WTC11 (cell line): Measurements from ENCODE around the gene SLC22A7. TPM values are rescaled to one million over a fixed set of nuclear protein-coding genes. Genes with fewer than 3 reads are reported as not detected.

Experiments
- ATAC-seq: fragments of 200-7000 bp; cut with Tn5 transposase; 2 replicates; pipeline ENCODE4 v1.10.0; 2021; ENCODE audit warnings: mild to moderate bottlenecking, moderate library complexity
- CTCF ChIA-PET: fragments of 300-600 bp; sonication (Branson Sonifier 250); formaldehyde crosslinking; loops from one replicate; lab custom pipeline; 2021; ENCODE audit warnings: antibody characterized with exemption; lab: Charles Lee
- POLR2A ChIA-PET: fragments of 350-600 bp; sonication (Branson Sonifier 250); formaldehyde crosslinking; loops from one replicate; lab custom pipeline; 2021; ENCODE audit warnings: antibody characterized with exemption; lab: Charles Lee
- DNase-seq: peaks from one replicate; pipeline ENCODE4 v3.0.0; 2021; ENCODE audit warnings: low spot score
- H3K27ac Mint-ChIP-seq: 2 replicates; pipeline ENCODE4 v1.8.0; 2021; ENCODE audit warnings: mixed read lengths
- H3K27me3 Mint-ChIP-seq: 2 replicates; pipeline ENCODE4 v1.8.0; 2021; ENCODE audit warnings: low read depth, mild to moderate bottlenecking, moderate library complexity, mixed read lengths
- H3K36me3 Mint-ChIP-seq: 2 replicates; pipeline ENCODE4 v1.8.0; 2021; ENCODE audit warnings: mixed read lengths
- H3K4me1 Mint-ChIP-seq: 2 replicates; pipeline ENCODE4 v1.8.0; 2022; ENCODE audit warnings: mixed read lengths
- H3K4me3 Mint-ChIP-seq: 2 replicates; pipeline ENCODE4 v1.8.0; 2021; ENCODE audit warnings: mild to moderate bottlenecking, moderate library complexity, mixed read lengths
- H3K9me3 Mint-ChIP-seq: 2 replicates; pipeline ENCODE4 v1.8.0; 2021; ENCODE audit warnings: mixed read lengths
- ATF2 ChIP-seq: sonication (generic); formaldehyde crosslinking; IDR thresholded peaks from 2 replicates; pipeline ENCODE4 v1.8.1; 2022; ENCODE audit warnings: low read depth, missing genetic modification reagents, borderline replicate concordance
- ATF3 ChIP-seq: sonication (generic); formaldehyde crosslinking; conservative IDR thresholded peaks from 2 replicates; pipeline ENCODE4 v1.8.1; 2022; ENCODE audit warnings: mild to moderate bottlenecking, missing genetic modification reagents
- CBFB ChIP-seq: sonication (generic); formaldehyde crosslinking; IDR thresholded peaks from 2 replicates; pipeline ENCODE4 v1.8.1; 2022; ENCODE audit warnings: mild to moderate bottlenecking, low read depth, missing genetic modification reagents
- CTCF ChIP-seq: fragments of 200-600 bp; IDR thresholded peaks from 2 replicates; pipeline ENCODE4 v1.8.0; 2022; ENCODE audit warnings: antibody characterized with exemption
- E2F1 ChIP-seq: sonication (generic); formaldehyde crosslinking; IDR thresholded peaks from 2 replicates; pipeline ENCODE4 v1.8.0; 2022; ENCODE audit warnings: mild to moderate bottlenecking, missing genetic modification reagents
- E2F5 ChIP-seq: sonication (generic); formaldehyde crosslinking; IDR thresholded peaks from 2 replicates; pipeline ENCODE4 v1.8.1; 2022; ENCODE audit warnings: mild to moderate bottlenecking, moderate library complexity, missing genetic modification reagents
- ERG ChIP-seq: fragments of 250-450 bp; sonication (Bioruptor Pico); IDR thresholded peaks from 2 replicates; pipeline ENCODE4 v1.8.0; 2021; ENCODE audit warnings: mild to moderate bottlenecking
- FOXK1 ChIP-seq: sonication (generic); formaldehyde crosslinking; IDR thresholded peaks from 2 replicates; pipeline ENCODE4 v1.8.0; 2022; ENCODE audit warnings: mild to moderate bottlenecking, moderate library complexity, missing genetic modification reagents
- FOXP1 ChIP-seq: sonication (generic); formaldehyde crosslinking; IDR thresholded peaks from 2 replicates; pipeline ENCODE4 v1.8.0; 2022; ENCODE audit warnings: missing genetic modification reagents, mild to moderate bottlenecking, moderate library complexity, borderline replicate concordance
- GRHL2 ChIP-seq: fragments of 250-450 bp; sonication (Bioruptor Pico); IDR thresholded peaks from 2 replicates; pipeline ENCODE4 v1.8.0; 2022; ENCODE audit warnings: mild to moderate bottlenecking, moderate library complexity; ENCODE audit not compliant: insufficient replicate concordance, severe bottlenecking
- HMGA2 ChIP-seq: fragments of 250-450 bp; sonication (Bioruptor Pico); IDR thresholded peaks from 2 replicates; pipeline ENCODE4 v1.4.0; 2021; ENCODE audit warnings: mild to moderate bottlenecking, moderate library complexity
- MLX ChIP-seq: sonication (generic); formaldehyde crosslinking; IDR thresholded peaks from 2 replicates; pipeline ENCODE4 v1.8.1; 2023; ENCODE audit warnings: mild to moderate bottlenecking, missing genetic modification reagents, moderate library complexity
- NFATC4 ChIP-seq: fragments of 250-450 bp; sonication (Bioruptor Pico); IDR thresholded peaks from 2 replicates; pipeline ENCODE4 v1.9.0; 2021; ENCODE audit warnings: mild to moderate bottlenecking
- NR2C2 ChIP-seq: sonication (generic); formaldehyde crosslinking; IDR thresholded peaks from 2 replicates; pipeline ENCODE4 v1.8.0; 2022; ENCODE audit warnings: mild to moderate bottlenecking, missing genetic modification reagents
- OVOL2 ChIP-seq: fragments of 250-450 bp; sonication (Bioruptor Pico); IDR thresholded peaks from 2 replicates; pipeline ENCODE4 v1.9.0; 2021; ENCODE audit warnings: mild to moderate bottlenecking, borderline replicate concordance
- RORB ChIP-seq: fragments of 250-450 bp; sonication (Bioruptor Pico); IDR thresholded peaks from 2 replicates; pipeline ENCODE4 v1.9.0; 2021; ENCODE audit warnings: mild to moderate bottlenecking
- SOX15 ChIP-seq: fragments of 250-450 bp; sonication (Bioruptor Pico); IDR thresholded peaks from 2 replicates; pipeline ENCODE4 v1.9.0; 2021; ENCODE audit warnings: mild to moderate bottlenecking
- STAT6 ChIP-seq: sonication (generic); formaldehyde crosslinking; conservative IDR thresholded peaks from 2 replicates; pipeline ENCODE4 v1.8.1; 2023; ENCODE audit warnings: mild to moderate bottlenecking, low read depth, missing genetic modification reagents, moderate library complexity
- TEAD1 ChIP-seq: sonication (generic); formaldehyde crosslinking; IDR thresholded peaks from 2 replicates; pipeline ENCODE4 v1.8.0; 2022; ENCODE audit warnings: mild to moderate bottlenecking, missing genetic modification reagents
- TEAD4 ChIP-seq: sonication (generic); formaldehyde crosslinking; IDR thresholded peaks from 2 replicates; pipeline ENCODE4 v1.8.0; 2022; ENCODE audit warnings: mild to moderate bottlenecking, missing genetic modification reagents
- ZMAT4 ChIP-seq: fragments of 250-450 bp; sonication (Bioruptor Pico); IDR thresholded peaks from 2 replicates; pipeline ENCODE4 v1.9.0; 2021; ENCODE audit warnings: mild to moderate bottlenecking
- ZNF232 ChIP-seq: sonication (generic); formaldehyde crosslinking; IDR thresholded peaks from 2 replicates; pipeline ENCODE4 v1.8.0; 2022; ENCODE audit warnings: mild to moderate bottlenecking, missing genetic modification reagents
- ZNF317 ChIP-seq: sonication (generic); formaldehyde crosslinking; IDR thresholded peaks from 2 replicates; pipeline ENCODE4 v1.8.1; 2023; ENCODE audit warnings: low read depth, mild to moderate bottlenecking, moderate library complexity, missing genetic modification reagents, borderline replicate concordance
- ZNF423 ChIP-seq: fragments of 250-450 bp; sonication (Bioruptor Pico); IDR thresholded peaks from 2 replicates; pipeline ENCODE4 v2.1.2; 2022; ENCODE audit warnings: mild to moderate bottlenecking, moderate library complexity
- total RNA-seq: library from RNA; stranded (reverse); gene quantifications from 3 replicates; pipeline ENCODE4 v1.2.3, GENCODE V29; 2021

The SLC22A7 gene
- total RNA-seq, 1 experiment from 2014 or later: not detected

GRCh38 chr6:43271103-43271815 is 26.8 kb upstream of the SLC22A7 start (continued):
- no peak for TF ChIP-seq ZNF232 (CRISPR knock-in tag)
- no peak for TF ChIP-seq TEAD4 (CRISPR knock-in tag)
- no peak for TF ChIP-seq ZNF317 (CRISPR knock-in tag)
- no peak for TF ChIP-seq FOXK1
- no peak for TF ChIP-seq CTCF
- no peak for TF ChIP-seq FOXP1 (CRISPR knock-in tag)
- TF ChIP-seq ATF3: no peak
- TF ChIP-seq, all 79 proteins: peak for 0

GRCh38 chr6:43271944-43272343 is 26.1 kb upstream of the SLC22A7 start:
- peaks cover 45% of the 10 kb centered on the region for H3K4me1 Mint-ChIP-seq
- H3K27ac Mint-ChIP-seq: no peak overlapping the region
- H3K9me3 Mint-ChIP-seq: no peaks in the 10 kb centered on the region
- ATAC-seq (no peak), DNase-seq (no peak)
- peaks cover 91% of the 10 kb centered on the region for H3K27me3 Mint-ChIP-seq
- CTCF ChIA-PET: interaction anchor here (1.3 kb wide), 1 partner anchor 37 kb away, joined by 4 read pairs; the partner anchor contains the start of gene CRIP3
- TF ChIP-seq NFATC4 (CRISPR knock-in tag): no peak
- TF ChIP-seq ZNF317 (CRISPR knock-in tag): no peak
- TF ChIP-seq TEAD1 (CRISPR knock-in tag): no peak
- no peak for TF ChIP-seq STAT6
- TF ChIP-seq NR2C2 (CRISPR knock-in tag): no peak
- TF ChIP-seq CBFB (CRISPR knock-in tag): no peak
- no peak for TF ChIP-seq E2F5 (CRISPR knock-in tag)
- TF ChIP-seq ZNF423 (CRISPR knock-in tag): no peak
- no peak for TF ChIP-seq SOX15 (CRISPR knock-in tag)
- TF ChIP-seq ZMAT4 (CRISPR knock-in tag): no peak
- TF ChIP-seq MLX (CRISPR knock-in tag): no peak
- no peak for TF ChIP-seq GRHL2
- no peak for TF ChIP-seq ATF2 (CRISPR knock-in tag)
- TF ChIP-seq RORB (CRISPR knock-in tag): no peak
- TF ChIP-seq TEAD4 (CRISPR knock-in tag): no peak
- no peak for TF ChIP-seq HMGA2
- TF ChIP-seq ERG: no peak
- TF ChIP-seq E2F1 (CRISPR knock-in tag): no peak
- TF ChIP-seq OVOL2 (CRISPR knock-in tag): no peak
- no peaks in the 10 kb centered on the region for H3K36me3 Mint-ChIP-seq
- no peak overlapping the region for H3K4me3 Mint-ChIP-seq
- POLR2A ChIA-PET: interaction anchor here (0.7 kb wide), 1 partner anchor 10 kb away, joined by 3 read pairs; no protein-coding TSS in a partner anchor
